Measurements from ENCODE around the gene HTT.

The HTT gene

DNA sequence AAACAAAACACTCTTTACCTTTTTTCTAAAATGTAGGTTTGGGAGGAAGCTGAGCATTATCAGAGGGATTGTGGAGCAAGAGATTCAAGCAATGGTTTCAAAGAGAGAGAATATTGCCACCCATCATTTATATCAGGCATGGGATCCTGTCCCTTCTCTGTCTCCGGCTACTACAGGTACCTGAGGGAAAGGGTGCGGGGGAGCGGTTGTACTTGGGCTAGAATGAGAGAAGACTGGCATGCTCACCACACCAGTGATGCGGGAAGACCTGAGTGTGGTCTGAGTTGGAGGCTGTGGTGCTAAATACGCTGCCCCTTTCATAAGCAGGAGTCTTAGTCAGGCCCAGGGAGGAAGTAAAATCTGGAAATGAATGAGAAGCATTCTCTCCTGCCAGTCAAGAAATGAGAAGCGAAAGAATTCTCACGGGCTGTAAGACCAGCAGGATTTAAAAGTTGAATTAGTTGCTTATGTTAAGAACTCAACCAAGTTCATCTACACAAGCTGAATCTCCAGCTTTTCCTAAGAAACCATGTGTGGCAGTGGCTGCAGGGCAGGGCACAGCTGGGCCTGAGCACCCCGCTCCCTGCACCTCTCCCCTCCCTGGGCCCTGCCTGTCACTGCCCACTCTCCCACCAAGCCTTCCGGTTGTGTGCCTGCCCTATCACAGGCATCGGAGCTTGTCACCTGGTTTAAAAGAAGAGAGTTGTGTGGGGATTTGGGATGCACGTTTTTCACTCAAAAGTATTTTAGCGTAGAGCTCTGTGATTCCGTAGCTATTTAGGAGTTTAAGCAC lies 149.7 kb downstream of the HTT start:
- peak; percentile 18 for DNase-seq

DNA sequence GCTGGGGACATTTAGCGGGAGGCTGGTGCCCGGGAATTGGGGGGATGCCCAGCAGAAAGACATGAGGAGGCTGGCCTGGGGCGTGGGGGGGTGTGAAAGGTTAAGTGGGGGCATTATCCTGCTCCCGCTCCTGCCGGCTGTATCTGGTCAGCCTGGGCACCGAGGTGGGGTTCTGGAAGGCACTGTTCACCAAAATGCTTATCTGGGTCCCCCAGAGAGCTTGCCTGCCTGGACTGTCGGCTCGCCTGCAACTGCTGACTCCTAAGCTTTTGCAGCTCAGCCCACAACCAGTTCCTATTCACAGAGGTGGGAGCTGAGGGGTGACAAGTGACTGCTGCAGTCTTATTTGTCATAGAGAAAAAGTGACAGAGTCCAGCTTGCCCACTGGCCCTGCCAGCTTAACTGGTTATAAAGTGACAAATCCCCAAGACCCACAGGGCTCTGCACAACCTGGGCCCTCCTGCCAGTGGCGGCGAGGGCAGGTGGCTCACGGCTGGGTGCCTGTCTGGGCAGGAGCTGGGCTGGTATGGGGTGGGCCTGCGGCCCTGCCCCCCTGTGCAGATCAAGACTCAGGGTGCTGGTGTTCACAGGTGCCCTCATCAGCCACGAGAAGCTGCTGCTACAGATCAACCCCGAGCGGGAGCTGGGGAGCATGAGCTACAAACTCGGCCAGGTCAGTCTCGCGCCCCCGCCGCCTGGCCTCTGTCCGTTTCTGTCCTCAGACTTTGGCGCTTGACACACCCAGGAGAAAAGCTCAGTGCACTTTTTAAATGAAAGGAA lies 150.8 kb downstream of the HTT start:
- DNase-seq: peak; percentile 14

DNA sequence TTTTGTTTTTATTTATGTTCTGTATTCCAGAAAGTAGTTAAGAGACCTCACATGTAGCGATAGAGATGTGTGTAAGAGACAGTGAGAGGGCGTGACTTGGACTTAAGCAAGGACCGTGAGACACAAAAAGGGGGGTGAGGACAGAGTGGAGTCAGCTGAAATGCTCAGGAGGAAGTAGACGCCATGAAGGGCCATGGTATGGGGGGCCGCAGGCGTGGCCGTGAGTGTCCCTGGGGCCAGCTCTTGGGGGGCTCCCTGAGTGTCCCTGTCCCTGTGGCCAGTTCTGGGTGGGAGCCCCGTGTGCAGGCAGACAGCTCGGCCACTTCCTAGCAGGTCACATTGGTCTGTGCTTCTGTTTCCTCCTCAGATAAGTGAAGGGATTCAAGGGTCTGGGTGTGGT lies 151.5 kb downstream of the HTT start:
- DNase-seq: peak; percentile 43

DNA sequence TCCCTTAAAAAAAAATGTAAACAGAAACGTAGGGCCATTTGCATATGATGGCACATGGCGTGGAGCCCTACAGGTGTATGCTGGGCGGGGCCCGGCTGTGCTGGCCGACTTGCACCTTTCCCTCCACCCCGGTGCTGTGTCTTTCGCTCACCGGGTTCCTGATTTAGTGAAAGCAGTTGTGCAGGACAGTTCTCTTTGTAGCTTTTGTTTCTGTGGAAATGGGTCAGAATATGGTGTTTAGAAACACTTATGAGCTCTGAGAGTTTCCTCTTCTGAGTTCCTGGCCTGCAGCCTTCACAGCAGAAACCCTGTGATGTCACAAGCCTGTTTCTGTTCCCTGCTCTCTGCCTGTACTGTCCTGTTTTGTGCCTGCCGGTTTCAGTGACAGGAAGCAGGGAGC lies 152.0 kb downstream of the HTT start:
- DNase-seq: peak; percentile 37

DNA sequence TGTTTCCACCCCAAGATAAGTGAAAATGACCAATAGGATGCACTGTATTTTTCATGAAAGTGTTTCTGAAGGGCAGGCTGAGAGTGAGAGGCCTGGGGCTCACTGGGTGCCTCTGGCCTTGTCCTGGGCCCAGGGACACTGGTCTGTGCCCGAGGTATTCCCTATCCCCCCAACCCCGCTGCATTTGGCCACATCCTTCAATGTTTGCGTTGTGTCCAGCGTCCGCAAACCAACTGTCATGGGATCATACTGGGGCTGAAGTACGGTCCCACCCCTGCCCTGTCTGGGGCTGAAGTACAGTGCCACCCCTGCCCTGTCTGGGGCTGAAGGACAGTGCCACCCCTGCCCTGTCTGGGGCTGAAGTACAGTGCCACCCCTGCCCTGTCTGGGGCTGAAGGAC lies 152.5 kb downstream of the HTT start:
- no peak for DNase-seq

DNA sequence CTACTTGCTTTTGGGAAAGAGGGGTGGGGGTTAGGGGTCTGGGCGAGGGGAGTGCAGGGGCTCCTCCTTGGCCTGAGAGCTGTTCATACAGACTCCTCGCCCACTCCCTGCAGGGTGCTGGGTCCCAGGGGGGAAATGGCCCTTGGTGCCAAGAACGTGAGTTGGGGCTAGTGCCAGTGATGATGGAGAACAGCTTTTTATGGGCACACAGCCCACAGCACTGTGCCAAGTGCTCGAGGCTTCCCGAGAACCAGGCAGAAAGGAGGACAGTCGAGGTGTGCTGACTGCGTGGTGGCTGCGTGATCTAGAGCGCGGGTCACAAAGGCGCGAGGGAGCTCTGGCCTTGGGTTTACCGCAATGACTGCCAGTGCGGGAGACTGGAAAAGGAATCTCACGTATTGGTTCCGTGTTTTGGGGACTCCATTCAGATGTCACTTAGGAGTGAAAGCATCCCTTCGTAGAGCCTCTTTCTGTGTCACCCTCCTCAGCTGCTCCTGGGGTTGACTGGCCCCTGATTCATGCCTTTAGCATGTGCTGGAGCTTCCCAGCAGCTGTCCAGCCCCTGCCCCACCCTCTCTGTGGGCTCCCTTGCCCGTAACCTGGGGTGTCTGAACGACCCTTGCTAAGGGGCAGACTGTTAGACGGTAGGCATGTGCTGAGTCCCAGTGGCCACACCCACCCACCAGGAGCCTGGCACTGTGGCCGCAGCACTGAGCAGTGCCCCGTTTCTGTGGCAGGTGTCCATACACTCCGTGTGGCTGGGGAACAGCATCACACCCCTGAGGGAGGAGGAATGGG lies 153.6 kb downstream of the HTT start:
- peak; percentile 11 for DNase-seq

DNA sequence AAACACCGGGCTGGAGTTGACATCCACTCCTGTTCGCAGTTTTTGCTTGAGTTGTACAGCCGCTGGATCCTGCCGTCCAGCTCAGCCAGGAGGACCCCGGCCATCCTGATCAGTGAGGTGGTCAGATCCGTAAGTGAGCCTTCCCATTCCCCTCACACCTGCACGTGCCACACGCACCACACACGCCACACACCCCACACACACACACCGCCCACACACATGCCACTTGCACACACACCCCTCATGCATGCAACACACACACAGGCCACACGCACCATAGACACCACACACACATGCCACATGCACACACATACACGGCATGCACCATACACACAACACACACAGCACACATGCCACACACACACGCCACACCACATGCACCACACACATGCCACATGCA lies 154.4 kb downstream of the HTT start:
- peak; percentile 1 for DNase-seq

DNA sequence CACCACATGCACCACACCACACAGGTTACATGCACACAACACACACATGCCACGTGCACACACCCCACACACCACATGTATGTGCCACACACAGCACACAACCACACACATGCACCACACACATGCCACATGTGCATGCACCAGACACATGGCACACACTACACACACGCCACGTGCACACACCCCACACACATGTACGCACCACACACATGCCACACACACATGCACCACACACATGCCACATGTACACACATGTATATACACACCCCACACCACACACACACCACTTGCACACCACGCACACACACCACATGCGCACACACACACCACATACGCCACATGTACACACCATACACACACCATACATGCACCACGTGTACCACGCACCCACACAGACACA lies 154.8 kb downstream of the HTT start:
- DNase-seq: peak; percentile 7

DNA sequence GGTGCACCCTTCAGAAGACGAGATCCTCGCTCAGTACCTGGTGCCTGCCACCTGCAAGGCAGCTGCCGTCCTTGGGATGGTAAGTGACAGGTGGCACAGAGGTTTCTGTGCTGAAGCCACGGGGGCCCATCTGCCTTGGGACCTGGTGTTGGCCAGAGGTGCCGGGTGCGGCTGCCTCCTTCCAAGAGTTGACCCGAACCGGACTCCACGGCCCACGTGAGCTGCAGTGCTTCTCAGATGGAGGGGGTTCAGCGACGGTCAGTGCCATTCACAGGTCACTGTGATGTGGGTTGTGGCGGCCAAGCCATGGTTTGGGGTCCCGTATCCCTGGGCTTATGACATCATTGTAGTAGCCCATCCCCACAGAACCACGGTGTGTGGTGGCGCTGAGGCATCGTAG lies 155.5 kb downstream of the HTT start:
- peak; percentile 9 for DNase-seq

DNA sequence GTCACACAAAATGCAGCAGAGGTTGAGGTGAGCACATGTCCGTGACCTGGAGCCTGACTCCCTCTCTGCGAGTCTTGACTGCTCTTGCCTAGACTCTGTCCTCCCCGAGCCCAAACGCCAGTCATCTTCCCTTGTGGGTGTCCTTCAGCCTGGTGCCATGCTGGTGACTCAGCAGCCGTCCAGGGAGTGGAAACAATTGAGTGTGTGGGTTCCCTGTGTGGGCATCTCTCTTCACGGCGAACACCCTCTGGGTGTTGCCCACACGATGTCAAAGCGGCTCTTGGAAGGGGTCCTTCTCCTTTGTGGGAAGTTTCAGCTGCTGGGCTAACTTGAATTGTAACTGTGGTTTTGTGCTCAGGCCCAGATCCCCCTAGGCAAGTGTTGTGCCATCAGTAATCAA lies 157.0 kb downstream of the HTT start:
- DNase-seq: no peak

DNA sequence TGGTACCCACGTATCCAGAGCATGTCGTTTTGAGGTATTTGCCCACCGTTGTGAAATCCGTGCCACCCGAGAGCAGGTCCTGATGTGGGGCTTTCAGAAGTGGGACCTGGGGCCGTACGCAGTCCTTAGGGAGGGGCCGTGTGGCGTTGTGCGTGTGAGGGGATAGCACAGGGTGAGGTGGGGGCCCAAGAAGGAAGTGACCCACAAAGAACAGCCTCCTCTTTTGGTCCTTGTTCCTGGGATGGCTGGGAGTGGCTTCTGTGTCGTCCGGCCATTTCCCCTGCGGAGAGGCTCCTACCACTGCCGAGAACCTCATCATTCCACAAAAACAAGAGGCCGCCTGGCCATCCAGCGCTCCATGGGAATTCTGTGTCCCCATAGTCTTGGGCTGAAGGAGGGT lies 157.5 kb downstream of the HTT start:
- DNase-seq: no peak

DNA sequence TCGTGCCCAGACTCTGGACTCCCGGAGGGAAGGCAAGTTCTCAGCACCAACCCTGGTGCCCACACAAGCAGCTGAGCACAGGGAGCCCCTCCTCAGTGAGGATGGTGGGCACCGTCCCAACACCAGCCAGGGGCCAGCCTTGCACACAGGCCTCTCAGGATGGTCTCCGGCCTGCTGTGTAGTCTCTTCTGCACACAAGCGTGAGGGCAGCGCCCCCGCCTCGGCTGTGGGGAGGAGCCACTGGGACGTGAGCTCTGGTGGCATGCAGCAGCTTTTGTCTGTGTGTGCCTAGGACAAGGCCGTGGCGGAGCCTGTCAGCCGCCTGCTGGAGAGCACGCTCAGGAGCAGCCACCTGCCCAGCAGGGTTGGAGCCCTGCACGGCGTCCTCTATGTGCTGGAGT lies 158.4 kb downstream of the HTT start:
- no peak for DNase-seq

DNA sequence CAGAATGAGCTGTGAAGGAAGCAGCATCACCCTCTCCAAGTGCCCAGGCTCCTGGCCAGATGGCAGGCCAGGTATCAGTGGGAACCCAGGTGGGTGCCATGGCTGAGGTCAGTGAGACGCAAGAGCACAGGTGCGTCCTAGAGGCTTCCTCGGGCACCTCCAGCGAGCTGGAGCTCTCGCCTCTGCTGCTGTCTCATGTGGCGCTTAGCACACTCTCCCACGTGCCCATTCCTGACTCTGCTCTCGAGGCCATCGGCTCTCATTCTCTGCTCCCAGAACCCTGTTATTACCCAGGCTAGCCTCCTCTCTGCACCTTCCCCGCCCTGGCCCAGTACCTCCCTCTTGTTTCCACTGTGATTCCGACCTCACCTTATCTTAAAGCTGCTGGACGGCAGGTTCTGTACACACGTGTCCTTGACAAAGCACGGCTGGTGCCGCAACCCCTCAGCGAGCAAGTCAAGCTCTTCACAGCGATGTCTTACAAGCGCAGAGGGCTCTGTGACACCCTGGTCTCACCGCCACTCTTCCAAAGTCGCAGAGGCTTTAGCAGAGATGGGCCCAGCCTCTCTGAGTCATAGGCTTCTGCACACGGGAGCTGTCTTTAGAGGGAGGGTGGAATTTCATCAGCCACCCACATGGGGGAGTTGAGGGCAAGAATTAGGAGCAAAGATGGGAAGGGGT lies 159.1 kb downstream of the HTT start:
- DNase-seq: no peak

DNA sequence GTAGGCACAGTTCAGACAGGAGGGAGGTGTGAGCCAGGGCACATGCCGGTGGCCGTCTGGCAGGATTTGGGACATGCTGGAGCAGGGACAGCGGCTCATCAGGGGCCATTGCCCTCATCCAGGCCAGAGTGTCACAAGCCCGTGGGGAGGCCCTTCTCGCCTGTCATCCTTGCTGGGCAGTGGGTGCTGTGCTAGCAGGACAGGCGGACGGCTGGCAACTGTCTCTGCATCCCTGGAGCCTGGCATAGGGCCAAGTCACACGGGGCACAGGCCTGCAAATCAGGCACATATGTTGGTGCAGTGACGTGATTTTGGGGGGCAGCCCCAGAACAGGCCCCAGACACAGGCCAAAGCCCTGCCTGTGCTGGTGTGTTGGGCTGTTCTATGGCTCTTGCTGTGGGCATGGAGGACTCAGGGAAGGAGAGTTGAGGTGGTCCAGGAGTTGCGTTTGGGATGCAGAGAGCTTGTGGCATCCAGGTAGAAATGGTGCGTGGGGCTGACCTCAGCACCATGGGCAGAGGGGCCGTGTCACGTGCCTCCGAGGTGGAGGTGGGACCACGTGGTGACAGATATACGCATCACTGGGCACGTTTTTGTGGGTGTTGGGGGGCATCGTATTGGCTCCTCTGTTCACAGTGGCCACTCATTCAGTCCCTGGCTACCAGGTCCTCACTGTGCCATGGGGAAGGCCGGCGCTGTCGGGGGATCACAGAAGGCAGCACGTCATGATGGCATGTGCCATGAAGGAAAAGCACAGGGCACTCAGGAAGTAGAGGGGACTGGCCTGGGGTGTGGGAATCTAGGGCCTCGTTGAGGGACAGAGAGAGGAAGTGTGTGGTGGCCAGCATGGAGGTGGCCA lies 159.9 kb downstream of the HTT start:
- DNase-seq: no peak

DNA sequence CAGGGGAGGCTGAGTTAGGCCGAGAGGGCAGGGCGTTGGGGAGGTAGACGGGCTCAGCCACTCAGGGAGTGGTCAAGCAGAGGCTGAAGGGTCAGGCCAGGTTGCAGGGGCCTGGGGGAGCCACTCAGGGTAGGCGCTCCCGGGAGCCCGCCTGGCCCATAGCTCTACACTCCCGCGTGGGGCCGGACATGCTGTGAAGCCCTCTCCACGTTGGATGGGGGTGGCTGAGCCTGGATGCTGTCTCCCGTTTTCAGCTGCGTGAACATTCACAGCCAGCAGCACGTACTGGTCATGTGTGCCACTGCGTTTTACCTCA lies 160.5 kb downstream of the HTT start:
- no peak for DNase-seq

DNA sequence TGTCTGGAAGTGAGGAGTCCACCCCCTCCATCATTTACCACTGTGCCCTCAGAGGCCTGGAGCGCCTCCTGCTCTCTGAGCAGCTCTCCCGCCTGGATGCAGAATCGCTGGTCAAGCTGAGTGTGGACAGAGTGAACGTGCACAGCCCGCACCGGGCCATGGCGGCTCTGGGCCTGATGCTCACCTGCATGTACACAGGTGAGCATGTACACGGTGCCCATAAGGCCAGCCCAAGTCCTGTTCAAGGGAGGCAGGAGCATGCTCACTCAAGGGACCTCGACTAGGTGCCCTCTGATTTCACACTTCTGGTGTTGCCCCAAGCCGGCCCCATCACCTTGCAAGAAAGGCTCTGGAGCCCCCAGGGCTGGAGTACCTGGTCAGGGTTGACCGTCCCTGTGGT lies 161.1 kb downstream of the HTT start:
- no peak for DNase-seq

DNA sequence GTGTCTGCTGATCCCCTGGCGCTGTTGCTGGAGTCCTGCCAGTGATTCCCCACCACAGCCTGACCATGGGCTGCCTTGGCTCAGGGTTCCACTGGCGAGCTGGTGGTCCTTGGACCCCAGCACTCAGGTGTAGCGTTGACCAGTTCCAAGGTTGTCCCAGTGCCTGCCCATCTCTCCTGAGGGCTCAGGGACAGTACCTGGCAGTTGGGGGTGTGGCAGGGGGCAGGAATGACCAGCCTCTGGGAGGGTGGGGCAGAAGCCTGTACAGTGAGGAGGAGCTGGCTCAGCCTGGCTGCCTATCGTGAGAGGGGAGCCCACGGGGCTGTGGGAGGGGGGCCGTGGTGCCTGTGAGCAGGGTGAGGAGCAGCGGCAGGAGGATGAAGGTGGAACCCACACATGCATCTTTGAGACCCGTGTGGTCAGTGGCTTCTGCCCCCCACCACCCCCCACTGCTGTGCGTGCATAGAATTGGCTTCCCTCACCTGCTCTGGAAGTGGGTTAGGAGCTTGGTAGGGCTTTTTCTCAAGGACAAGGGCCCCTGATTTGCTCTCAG lies 161.9 kb downstream of the HTT start:
- DNase-seq: no peak

DNA sequence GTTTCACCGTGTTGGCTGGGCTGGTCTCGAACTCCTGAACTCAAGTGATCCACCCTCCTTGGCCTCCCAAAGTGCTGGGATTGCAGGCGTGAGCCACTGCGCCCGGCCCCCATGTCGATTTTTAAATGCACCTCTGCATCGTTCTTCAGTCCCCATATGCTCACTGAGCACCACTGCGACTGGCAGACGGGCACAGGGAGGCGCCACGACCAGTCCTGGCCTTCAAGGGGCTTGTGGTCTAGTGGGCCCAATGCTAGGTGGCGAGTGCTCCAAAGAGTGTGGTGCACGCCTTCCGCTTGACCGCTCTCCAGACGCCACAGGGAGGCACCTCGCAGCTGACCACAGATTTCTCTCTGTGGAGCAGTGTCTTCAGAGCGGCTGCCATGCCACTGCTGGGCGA lies 162.8 kb downstream of the HTT start:
- DNase-seq: no peak

DNA sequence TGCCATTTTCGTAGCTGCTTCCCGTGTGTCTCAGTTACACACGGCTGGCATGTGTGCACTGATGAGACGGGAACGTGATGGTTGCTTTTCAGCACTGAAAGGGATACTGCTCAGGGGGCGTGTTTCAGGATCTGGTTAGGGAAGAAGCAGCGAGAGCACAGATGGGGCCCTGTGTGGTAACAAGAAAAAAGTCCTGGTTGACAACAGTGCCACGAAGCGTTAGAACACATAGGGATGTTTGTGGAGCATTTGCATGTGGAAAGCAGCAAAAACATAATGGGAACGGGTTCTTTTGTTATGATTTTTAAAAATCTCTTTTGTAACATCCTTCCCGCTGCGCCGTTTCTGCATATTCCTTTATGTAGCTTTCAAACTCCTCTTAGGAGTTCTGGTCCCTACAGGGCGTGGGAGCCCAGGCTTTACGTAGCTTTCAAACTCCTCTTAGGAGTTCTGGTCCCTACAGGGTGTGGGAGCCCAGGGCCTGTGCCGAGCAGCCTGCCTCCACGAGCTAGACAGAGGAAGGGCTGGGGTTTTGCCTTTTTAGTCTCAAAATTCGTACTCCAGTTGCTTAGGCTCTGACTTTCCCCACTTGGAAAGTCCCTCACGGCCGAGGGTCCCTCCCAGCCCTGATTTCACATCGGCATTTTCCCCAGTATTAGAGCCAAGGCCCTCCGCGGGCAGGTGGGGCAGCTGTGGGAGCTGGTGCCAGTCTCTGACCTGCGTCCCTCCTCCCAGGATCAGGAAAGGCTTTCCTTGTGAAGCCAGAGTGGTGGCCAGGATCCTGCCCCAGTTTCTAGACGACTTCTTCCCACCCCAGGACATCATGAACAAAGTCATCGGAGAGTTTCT lies 163.5 kb downstream of the HTT start:
- no peak for DNase-seq

DNA sequence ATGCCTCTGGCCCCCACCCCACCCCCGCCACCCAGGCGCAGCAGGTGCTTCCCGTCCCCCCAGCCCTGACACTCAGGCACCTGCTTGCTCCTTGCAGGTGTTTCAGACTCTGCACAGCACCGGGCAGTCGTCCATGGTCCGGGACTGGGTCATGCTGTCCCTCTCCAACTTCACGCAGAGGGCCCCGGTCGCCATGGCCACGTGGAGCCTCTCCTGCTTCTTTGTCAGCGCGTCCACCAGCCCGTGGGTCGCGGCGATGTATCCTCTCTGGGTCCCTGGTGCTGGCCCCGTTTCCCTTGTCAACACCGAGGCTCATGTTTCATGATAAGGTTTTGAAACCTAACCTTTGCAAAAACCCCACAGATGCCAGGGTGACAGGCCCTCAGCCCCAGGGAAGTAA lies 164.2 kb downstream of the HTT start:
- DNase-seq: no peak

DNA sequence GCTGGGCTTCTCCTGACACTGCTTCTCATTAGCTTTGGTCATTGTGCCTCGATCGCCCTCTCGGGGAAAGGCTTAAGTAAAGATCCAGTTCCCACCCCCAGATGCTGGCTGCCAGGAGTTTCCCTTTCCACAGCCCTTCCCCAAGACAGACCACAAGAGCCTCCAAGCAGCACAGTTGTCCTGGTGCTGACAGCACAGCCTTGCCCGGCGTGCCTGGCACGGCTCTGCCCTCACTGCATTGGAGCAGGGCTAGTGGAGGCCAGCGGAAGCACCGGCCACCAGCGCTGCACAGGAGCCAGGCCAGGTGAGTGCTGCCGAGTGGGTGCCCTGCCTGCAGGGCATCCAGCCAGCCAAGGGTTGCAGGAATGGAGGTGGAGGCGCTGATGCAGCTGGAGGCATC lies 164.8 kb downstream of the HTT start:
- no peak for DNase-seq
